ENCODE data around the gene TMEM212.

Gene TMEM212

DNA sequence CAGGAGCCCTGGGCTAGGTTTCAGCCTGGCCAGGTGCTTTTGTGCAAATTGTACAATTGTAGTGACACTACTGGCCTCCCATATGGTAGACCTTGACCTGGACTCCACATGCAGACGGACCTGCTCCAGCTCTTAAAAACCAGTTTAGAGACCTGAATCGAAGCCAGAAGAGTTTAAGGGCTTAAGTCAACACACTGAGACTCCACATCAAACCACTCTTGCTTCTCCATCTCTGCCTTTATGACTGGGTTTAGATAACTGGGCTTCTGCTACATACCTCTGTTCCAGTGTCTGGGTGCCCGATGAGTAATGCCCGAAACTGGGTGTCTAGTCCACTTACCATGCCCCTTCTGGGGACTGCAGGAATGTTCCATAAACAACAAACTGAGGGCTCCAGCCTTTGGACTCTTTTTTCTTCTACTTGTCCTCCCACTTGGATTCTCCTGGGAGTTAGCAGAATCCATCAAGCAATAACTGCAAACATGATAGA, 32.8 kb downstream of the TMEM212 start:
- H3K4me3 ChIP-seq (ENCODE audit: low read depth, low read length), result no peak overlapping the region
- peak; percentile 87 for DNase-seq (ENCODE audit: low read depth)
- TF ChIP-seq, protein P1, sequence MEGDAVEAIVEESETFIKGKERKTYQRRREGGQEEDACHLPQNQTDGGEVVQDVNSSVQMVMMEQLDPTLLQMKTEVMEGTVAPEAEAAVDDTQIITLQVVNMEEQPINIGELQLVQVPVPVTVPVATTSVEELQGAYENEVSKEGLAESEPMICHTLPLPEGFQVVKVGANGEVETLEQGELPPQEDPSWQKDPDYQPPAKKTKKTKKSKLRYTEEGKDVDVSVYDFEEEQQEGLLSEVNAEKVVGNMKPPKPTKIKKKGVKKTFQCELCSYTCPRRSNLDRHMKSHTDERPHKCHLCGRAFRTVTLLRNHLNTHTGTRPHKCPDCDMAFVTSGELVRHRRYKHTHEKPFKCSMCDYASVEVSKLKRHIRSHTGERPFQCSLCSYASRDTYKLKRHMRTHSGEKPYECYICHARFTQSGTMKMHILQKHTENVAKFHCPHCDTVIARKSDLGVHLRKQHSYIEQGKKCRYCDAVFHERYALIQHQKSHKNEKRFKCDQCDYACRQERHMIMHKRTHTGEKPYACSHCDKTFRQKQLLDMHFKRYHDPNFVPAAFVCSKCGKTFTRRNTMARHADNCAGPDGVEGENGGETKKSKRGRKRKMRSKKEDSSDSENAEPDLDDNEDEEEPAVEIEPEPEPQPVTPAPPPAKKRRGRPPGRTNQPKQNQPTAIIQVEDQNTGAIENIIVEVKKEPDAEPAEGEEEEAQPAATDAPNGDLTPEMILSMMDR (IDR thresholded peaks at IDR 0.05; ENCODE audit: control insufficient read depth, extremely low read depth, insufficient read depth), result no peak

DNA sequence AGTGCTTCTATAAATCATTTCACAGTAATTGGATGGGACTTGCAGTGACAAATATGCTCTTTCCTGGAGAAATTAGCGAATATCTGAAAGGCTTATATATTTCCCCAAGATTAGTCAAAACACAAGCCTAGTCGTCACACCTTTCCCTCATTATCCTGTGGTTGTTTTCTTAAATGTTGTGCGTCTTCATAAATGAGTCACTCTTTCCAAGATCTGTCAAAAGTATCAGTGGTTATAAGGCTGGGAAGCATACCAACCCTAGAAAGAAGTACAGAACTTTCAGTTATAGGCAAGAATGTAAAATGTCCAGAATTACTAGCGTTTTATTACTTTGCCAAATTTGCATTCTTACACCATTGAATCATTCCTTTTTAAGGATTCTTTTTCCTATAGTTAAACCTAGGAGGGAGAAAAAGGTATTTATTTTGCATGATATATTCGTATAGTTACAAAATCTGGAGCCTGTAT, 33.6 kb downstream of the TMEM212 start:
- DNase-seq (ENCODE audit: low read depth), result no peak
- H3K4me3 ChIP-seq (ENCODE audit: low read depth, low read length), result no peak overlapping the region
- TF ChIP-seq, protein P1 (IDR thresholded peaks at IDR 0.05; ENCODE audit: control insufficient read depth, extremely low read depth, insufficient read depth), result no peak

DNA sequence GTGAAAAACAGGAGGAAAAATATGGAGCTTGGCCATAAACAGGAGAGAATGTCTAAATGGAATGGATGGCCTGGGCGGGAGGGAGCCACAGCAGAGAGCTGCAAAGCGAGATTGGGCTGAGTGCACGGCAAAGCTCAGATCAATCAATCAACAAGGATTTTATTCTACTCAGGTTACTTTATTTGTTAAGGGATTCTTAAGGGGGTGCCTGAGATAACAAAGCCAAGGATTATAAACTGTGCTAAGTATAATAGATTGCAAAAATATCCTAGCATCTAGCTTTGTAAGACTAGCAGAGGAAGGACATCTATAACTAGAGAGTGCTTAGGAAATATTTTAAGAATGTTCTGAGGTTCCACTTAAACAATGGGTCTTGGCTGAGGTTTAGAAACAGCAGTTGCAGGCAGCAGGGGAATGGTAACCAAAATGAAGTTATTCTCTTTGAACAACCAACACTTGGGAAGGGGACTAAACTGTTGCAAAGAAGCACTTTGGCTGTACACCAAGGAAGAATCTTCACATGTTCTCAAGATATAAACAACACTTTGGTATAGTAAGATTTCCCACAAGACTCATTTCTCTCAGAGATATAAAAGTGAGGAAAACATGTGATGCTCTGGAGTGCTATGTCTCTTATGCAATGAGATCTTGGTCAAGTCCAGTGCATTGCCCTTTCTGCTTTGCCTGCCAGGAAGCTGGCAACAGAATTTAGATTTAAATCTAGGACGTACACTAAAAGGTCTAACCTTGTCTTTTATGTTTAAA, 35.5 kb downstream of the TMEM212 start:
- no peak for DNase-seq (ENCODE audit: low read depth)
- H3K4me3 ChIP-seq (ENCODE audit: low read depth, low read length), result no peak overlapping the region

DNA sequence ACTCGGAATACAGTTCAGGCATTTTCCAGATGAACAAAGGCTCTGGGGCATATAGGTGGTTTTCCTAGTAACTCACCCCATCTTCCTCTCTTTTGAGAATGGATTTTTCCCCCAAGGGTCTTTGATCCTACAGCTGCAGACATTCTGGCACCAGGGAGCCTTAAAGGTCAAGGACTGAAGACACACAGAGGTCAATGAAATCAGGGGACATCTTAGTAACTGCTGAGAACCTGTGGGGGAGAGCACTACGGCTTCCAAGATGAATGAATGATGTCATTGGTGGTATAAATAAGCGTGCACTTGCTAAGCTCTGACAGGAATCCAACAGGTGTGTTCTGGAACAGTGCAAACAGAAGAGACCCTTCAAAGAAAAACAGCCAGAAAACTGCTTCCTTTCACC, 36.3 kb downstream of the TMEM212 start:
- no peak for DNase-seq (ENCODE audit: low read depth)
- TF ChIP-seq, protein P1 (IDR thresholded peaks at IDR 0.05; ENCODE audit: control insufficient read depth, extremely low read depth, insufficient read depth), result no peak
- no peak overlapping the region for H3K4me3 ChIP-seq (ENCODE audit: low read depth, low read length)

More for the DNA sequence above, 35.5 kb downstream of the TMEM212 start:
- TF ChIP-seq, protein P1 (IDR thresholded peaks at IDR 0.05; ENCODE audit: control insufficient read depth, extremely low read depth, insufficient read depth), result no peak

DNA sequence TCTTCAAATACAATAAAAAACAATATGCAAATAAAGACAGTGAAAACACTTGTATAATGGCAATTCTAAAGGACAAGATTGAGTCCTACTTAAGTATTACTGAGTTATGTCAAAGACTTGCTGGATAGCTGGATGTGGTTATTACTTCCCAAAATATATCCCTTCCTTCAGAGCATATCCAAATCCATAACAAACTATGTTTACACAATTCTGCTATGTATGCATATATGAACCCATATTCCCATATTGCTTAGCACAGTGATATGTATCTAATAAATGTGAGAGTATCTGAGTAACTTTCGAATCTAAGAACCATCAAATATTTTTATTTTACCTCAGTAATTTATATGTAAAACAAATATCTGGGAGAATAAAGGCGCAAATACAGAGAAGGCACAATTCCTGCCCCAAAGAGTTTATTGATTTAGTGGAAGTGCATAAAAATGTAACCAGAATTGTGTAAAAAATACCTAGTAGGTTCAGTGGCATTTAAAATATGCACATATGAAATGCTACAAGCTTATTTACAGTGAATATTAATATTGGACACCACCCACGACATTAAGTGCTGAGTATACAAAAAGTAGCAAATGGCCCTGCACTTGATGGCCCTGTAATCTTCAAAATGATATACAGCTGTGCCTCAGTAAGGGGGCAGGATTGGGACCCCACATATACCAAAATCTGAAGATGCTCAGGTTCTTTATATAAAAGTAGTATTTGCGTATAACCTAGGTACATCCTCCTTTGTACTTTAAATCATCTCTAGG, 37.1 kb downstream of the TMEM212 start:
- no peak overlapping the region for H3K4me3 ChIP-seq (ENCODE audit: low read depth, low read length)
- DNase-seq (ENCODE audit: low read depth), result no peak
- TF ChIP-seq, protein P1 (IDR thresholded peaks at IDR 0.05; ENCODE audit: control insufficient read depth, extremely low read depth, insufficient read depth), result no peak

DNA sequence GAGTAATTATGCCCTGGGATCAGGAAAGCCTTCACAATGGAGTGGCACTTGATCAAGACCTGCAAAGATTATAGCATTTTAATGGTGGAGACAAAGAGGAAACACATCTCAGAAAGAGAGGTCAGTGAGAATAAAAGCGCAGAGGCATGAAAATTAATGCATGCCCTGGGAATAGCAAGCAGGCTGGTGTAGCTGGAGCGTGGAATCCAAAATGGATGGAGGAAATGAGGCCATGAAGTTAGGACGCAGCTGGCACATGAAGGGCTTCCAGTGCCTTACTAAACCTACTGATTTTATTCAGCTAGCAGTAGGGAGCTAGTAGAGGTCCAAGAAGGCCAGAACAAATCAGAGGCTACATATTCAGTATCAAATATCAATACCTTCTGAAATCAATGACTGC, 38.1 kb downstream of the TMEM212 start:
- H3K4me3 ChIP-seq (ENCODE audit: low read depth, low read length), result no peak overlapping the region
- no peak for DNase-seq (ENCODE audit: low read depth)
- TF ChIP-seq, protein P1 (IDR thresholded peaks at IDR 0.05; ENCODE audit: control insufficient read depth, extremely low read depth, insufficient read depth), result no peak
